BE2C (cell line): ENCODE results near the gene VNN1.

ENCODE experiments used
- DNase-seq: peaks from one replicate; pipeline ENCODE4 v3.0.0-alpha.2; 2020
- H3K27me3 ChIP-seq: fragments of 250-450 bp; sonication (Bioruptor Pico); 2 replicates; pipeline ENCODE4 v1.5.1; 2020; ENCODE audit warnings: mild to moderate bottlenecking
- H3K36me3 ChIP-seq: fragments of 250-450 bp; sonication (Bioruptor Pico); 2 replicates; pipeline ENCODE4 v1.5.1; 2020; ENCODE audit warnings: mild to moderate bottlenecking
- H3K4me1 ChIP-seq: fragments of 250-450 bp; sonication (Bioruptor Pico); 2 replicates; pipeline ENCODE4 v1.5.1; 2020
- H3K4me3 ChIP-seq: 2 replicates; pipeline ENCODE4 v1.5.1; 2011; ENCODE audit warnings: low read depth, low read length
- H3K9me3 ChIP-seq: fragments of 250-450 bp; sonication (Bioruptor Pico); 2 replicates; pipeline ENCODE4 v1.5.1; 2020
- CTCF ChIP-seq: IDR thresholded peaks from 2 replicates; pipeline ENCODE4 v1.5.1; 2012; ENCODE audit warnings: mild to moderate bottlenecking, low read depth, low read length

VNN1 gene

GRCh38 chr6:132751306-132751705 lies 37.5 kb upstream of the VNN1 start:
- Histone ChIP-seq H3K4me1 (no peaks in the 10 kb centered on the region), H3K9me3 (no peaks in the 10 kb centered on the region), H3K4me3 (no peak overlapping the region), H3K36me3 (no peaks in the 10 kb centered on the region), H3K27me3 (peaks cover 30% of the 10 kb centered on the region)
- no peak for TF ChIP-seq CTCF
- DNase-seq = no peak

DNA sequence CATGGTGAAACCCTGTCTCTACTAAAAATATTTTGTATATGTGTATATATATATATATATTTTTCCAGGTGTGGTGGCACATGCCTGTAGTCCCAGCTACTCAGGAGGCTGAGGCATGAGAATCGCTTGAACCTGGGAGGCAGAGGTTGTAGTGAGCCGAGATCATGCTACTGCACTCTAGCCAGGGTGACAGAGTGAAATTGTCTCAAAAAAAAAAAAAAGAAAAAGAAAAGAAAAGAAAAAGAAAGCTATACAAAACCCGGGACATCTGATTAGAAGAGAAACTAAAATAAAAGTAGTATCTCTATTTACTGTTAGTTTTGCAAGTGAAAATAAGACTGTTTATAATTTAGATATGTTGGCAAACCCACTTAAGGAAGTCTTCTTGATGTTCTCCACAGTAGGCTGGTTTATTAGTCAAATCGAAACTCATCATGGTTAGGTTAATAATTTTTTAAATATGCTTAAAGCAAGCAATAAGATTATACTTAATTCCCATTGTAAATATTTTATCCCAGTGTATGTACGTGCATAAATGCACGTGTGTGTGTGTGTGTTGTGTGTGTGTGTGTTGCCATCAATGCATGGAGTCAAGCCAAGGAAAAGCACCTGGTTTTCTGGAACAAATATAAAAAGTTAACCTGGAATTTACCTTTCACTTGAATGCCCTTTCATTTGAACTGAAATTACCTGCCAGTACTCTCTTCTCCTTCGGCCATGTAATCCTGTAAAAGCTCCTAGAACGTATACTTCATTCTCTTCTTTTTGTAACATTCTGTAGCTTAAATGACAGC lies 36.8 kb upstream of the VNN1 start:
- no peaks in the 10 kb centered on the region for H3K9me3 ChIP-seq
- no peaks in the 10 kb centered on the region for H3K4me1 ChIP-seq
- H3K4me3 ChIP-seq = no peak overlapping the region
- DNase-seq = no peak
- H3K27me3 ChIP-seq = peaks cover 28% of the 10 kb centered on the region
- no peak for TF ChIP-seq CTCF
- no peaks in the 10 kb centered on the region for H3K36me3 ChIP-seq

GRCh38 chr6:132749111-132749510 lies 35.3 kb upstream of the VNN1 start:
- Histone ChIP-seq H3K36me3 (no peaks in the 10 kb centered on the region), H3K4me3 (no peak overlapping the region), H3K9me3 (no peaks in the 10 kb centered on the region), H3K27me3 (peaks cover 18% of the 10 kb centered on the region), H3K4me1 (no peaks in the 10 kb centered on the region)
- no peak for TF ChIP-seq CTCF
- DNase-seq = no peak

DNA sequence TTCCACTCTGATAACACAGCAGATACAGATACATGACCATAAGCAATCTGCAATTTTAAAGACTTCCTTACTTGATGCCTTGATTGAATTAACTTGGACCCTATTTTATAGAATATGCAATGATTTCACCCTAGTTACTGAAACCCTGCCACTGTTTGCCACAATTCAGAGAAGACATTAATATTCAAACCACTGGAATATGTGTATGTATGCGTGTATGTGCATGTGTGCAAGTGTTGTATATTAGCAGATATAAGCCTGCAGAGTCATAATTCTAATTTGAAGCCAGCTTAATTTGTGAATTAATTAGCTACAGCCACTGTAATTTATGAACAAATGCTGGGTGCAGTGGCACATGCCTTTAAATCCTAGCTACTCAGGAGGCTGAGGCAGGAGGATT lies 34.6 kb upstream of the VNN1 start:
- Histone ChIP-seq H3K36me3 (no peaks in the 10 kb centered on the region), H3K27me3 (peaks cover 14% of the 10 kb centered on the region), H3K4me3 (no peak overlapping the region), H3K9me3 (no peaks in the 10 kb centered on the region), H3K4me1 (no peaks in the 10 kb centered on the region)
- no peak for TF ChIP-seq CTCF
- DNase-seq = no peak

DNA sequence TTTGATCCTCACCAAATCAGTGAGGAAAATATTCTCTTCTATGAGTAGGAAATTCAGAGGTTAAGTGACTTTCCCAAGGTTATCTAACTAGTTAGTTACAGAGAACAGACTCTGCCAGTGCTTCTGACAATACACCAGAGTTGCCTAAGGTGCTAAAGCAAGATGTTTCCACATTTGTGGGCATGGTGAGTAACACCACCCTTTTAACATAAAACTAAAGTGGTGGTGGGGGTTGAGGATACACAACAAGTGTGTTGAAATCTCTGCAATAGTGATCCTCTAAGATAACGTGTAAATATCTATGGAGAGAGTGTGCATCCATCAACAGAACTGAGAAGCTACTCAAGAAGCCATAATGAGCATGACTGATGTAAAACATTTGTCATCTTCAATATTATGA lies 32.2 kb upstream of the VNN1 start:
- no peak for DNase-seq
- peaks cover 3% of the 10 kb centered on the region for H3K27me3 ChIP-seq
- TF ChIP-seq CTCF = no peak
- no peaks in the 10 kb centered on the region for H3K9me3 ChIP-seq
- H3K4me1 ChIP-seq = no peaks in the 10 kb centered on the region
- no peaks in the 10 kb centered on the region for H3K36me3 ChIP-seq
- no peak overlapping the region for H3K4me3 ChIP-seq

- Histone ChIP-seq H3K9me3 (no peaks in the 10 kb centered on the region), H3K4me1 (no peaks in the 10 kb centered on the region), H3K36me3 (no peaks in the 10 kb centered on the region), H3K27me3 (peaks cover 21% of the 10 kb centered on the region), H3K4me3 (no peak overlapping the region)
- no peak for DNase-seq
- no peak for TF ChIP-seq CTCF
Observed at GRCh38 chr6:132742495-132742894, 28.6 kb upstream of the VNN1 start.
